ENCODE data around the gene S1PR5.

The S1PR5 gene

GRCh38 chr19:10491472-10492047, 25.7 kb downstream of the S1PR5 start:
- H3K9me3 ChIP-seq (ENCODE audit: insufficient read depth, low read length, severe bottlenecking), result no peaks in the 10 kb centered on the region
- TF ChIP-seq, protein P1, sequence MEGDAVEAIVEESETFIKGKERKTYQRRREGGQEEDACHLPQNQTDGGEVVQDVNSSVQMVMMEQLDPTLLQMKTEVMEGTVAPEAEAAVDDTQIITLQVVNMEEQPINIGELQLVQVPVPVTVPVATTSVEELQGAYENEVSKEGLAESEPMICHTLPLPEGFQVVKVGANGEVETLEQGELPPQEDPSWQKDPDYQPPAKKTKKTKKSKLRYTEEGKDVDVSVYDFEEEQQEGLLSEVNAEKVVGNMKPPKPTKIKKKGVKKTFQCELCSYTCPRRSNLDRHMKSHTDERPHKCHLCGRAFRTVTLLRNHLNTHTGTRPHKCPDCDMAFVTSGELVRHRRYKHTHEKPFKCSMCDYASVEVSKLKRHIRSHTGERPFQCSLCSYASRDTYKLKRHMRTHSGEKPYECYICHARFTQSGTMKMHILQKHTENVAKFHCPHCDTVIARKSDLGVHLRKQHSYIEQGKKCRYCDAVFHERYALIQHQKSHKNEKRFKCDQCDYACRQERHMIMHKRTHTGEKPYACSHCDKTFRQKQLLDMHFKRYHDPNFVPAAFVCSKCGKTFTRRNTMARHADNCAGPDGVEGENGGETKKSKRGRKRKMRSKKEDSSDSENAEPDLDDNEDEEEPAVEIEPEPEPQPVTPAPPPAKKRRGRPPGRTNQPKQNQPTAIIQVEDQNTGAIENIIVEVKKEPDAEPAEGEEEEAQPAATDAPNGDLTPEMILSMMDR (IDR thresholded peaks at IDR 0.05; ENCODE audit: borderline replicate concordance, extremely low read depth, low read length, poor library complexity, severe bottlenecking), result no peak
- TF ChIP-seq EZH2 (IDR thresholded peaks at IDR 0.05; ENCODE audit: borderline replicate concordance, low read depth, low read length, severe bottlenecking), result no peak
- H4K20me1 ChIP-seq (ENCODE audit: insufficient read depth, low read length), result peaks cover 35% of the 10 kb centered on the region
- no peak for ATAC-seq (ENCODE audit: insufficient read depth, low read depth)
- no peak for DNase-seq
- H3K79me2 ChIP-seq (ENCODE audit: insufficient read depth, low read length), result peaks cover 56% of the 10 kb centered on the region
- peak overlapping the region; percentile 16; the same call in 1 of the 2 replicates for H3K27ac ChIP-seq (ENCODE audit: low read length)
- no peaks in the 10 kb centered on the region for H3K27me3 ChIP-seq (ENCODE audit: insufficient read depth, low read length, poor library complexity)
- peaks cover 7% of the 10 kb centered on the region; the same call in 1 of the 2 replicates for H3K4me1 ChIP-seq (ENCODE audit: insufficient read depth, low read length)
- H2AFZ ChIP-seq (ENCODE audit: low read depth, low read length), result no peak overlapping the region
- H3K36me3 ChIP-seq (ENCODE audit: insufficient read depth, low read length), result peaks cover 76% of the 10 kb centered on the region
- no peak overlapping the region for H3K9ac ChIP-seq (ENCODE audit: low read depth, low read length)
- H3K4me3 ChIP-seq (ENCODE audit: low read depth in 1 of 2, low read length in 2 of 2), result no peak overlapping the region
- H3K4me2 ChIP-seq (ENCODE audit: insufficient read depth, low read length), result no peak overlapping the region

GRCh38 chr19:10486551-10486950, 30.7 kb downstream of the S1PR5 start:
- H3K9ac ChIP-seq (ENCODE audit: low read depth, low read length), result no peak overlapping the region
- H3K4me1 ChIP-seq (ENCODE audit: insufficient read depth, low read length), result 0 out of 2 replicates have a peak, but pooled peaks cover 3% of the 10 kb centered on the region
- no peak for DNase-seq
- peaks cover 32% of the 10 kb centered on the region for H4K20me1 ChIP-seq (ENCODE audit: insufficient read depth, low read length)
- H3K36me3 ChIP-seq (ENCODE audit: insufficient read depth, low read length), result peaks cover 54% of the 10 kb centered on the region
- no peak overlapping the region for H3K4me3 ChIP-seq (ENCODE audit: low read depth in 1 of 2, low read length in 2 of 2)
- H3K27ac ChIP-seq (ENCODE audit: low read length), result no peak overlapping the region
- H2AFZ ChIP-seq (ENCODE audit: low read depth, low read length), result no peak overlapping the region
- peaks cover 21% of the 10 kb centered on the region for H3K79me2 ChIP-seq (ENCODE audit: insufficient read depth, low read length)
- TF ChIP-seq EZH2 (IDR thresholded peaks at IDR 0.05; ENCODE audit: borderline replicate concordance, low read depth, low read length, severe bottlenecking), result no peak
- TF ChIP-seq, protein P1 (IDR thresholded peaks at IDR 0.05; ENCODE audit: borderline replicate concordance, extremely low read depth, low read length, poor library complexity, severe bottlenecking), result no peak
- no peaks in the 10 kb centered on the region for H3K27me3 ChIP-seq (ENCODE audit: insufficient read depth, low read length, poor library complexity)
- ATAC-seq (ENCODE audit: insufficient read depth, low read depth), result no peak
- H3K9me3 ChIP-seq (ENCODE audit: insufficient read depth, low read length, severe bottlenecking), result no peaks in the 10 kb centered on the region
- H3K4me2 ChIP-seq (ENCODE audit: insufficient read depth, low read length), result no peak overlapping the region

GRCh38 chr19:10478903-10479384, 38.3 kb downstream of the S1PR5 start:
- H3K4me1 ChIP-seq (ENCODE audit: insufficient read depth, low read length), result no peaks in the 10 kb centered on the region
- no peaks in the 10 kb centered on the region for H3K9me3 ChIP-seq (ENCODE audit: insufficient read depth, low read length, severe bottlenecking)
- H2AFZ ChIP-seq (ENCODE audit: low read depth, low read length), result no peak overlapping the region
- H3K27ac ChIP-seq (ENCODE audit: low read length), result no peak overlapping the region
- H3K79me2 ChIP-seq (ENCODE audit: insufficient read depth, low read length), result no peaks in the 10 kb centered on the region
- H3K4me2 ChIP-seq (ENCODE audit: insufficient read depth, low read length), result no peak overlapping the region
- H3K9ac ChIP-seq (ENCODE audit: low read depth, low read length), result no peak overlapping the region
- ATAC-seq (ENCODE audit: insufficient read depth, low read depth) (no peak), DNase-seq (peak; percentile 29)
- H3K27me3 ChIP-seq (ENCODE audit: insufficient read depth, low read length, poor library complexity), result no peaks in the 10 kb centered on the region
- no peak overlapping the region for H3K4me3 ChIP-seq (ENCODE audit: low read depth in 1 of 2, low read length in 2 of 2)
- no peak for TF ChIP-seq EZH2 (IDR thresholded peaks at IDR 0.05; ENCODE audit: borderline replicate concordance, low read depth, low read length, severe bottlenecking)
- TF ChIP-seq, protein P1 (IDR thresholded peaks at IDR 0.05; ENCODE audit: borderline replicate concordance, extremely low read depth, low read length, poor library complexity, severe bottlenecking), result peak; percentile 21
- H4K20me1 ChIP-seq (ENCODE audit: insufficient read depth, low read length), result no peaks in the 10 kb centered on the region
- no peaks in the 10 kb centered on the region for H3K36me3 ChIP-seq (ENCODE audit: insufficient read depth, low read length)
